NCI-H2029 (cell line): ENCODE results near the gene SCYGR3.
"Not testable (repeated sequence)": the region's sequence is repeated elsewhere in the genome, so short reads cannot be mapped to it uniquely, and the experiment has no call there.

Experiments used
- DNase-seq: peaks from one replicate; lab custom pipeline; 2025; lab: John Stamatoyannopoulos, UW

SCYGR3 gene

DNA sequence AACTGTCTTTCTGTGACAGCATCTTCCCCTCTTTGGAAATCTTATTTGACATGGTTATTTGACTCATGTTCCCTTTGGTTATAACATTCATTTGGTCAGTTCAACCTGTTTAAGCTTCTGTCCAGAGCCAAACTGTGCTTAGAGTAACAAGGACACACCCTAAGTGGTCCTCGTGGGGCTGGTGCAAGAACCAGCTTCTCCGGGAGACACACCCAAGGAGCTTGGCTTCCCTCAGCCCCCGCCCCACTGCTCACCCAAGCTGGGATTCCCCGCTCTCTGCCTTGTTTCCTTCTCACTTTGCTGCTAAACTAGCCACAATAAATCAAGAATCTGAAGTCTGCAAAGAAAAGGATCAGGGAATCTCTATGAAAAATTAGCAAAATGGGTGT is 1.4 kb downstream of the SCYGR3 start:
- no peak for DNase-seq

DNA sequence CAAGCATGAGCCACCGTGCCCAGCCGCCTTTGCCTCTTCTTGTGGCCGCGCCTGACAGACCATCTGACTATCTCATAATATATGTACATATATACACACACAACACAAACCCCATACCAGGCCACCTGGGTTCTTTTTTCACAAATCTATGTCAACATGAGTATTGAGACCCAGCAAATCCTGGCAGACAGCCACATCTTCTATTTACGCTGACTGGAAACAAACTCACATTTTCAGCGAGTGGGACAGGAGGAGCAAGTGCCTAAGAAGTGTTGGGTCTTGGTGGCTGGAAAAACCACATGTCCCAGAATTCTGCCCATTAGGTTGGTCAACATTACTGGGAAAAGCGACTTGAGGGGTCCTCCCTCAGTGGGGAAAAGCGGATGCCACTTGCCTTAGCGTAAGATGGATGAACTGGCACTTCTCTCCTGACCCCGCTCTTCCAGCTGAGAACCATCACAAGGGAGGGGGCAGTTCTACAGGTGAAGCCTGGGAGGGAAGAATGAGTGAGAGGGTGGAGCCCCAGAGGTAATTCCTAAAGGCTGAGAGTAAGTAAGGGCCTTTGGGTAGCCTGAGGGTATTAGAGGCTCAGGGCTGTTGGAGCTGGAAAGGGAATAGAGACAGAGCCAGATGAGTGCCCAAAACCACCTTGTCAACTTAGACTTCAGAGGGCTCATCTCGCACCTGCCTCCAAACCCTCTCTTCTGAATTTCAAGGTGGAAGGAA is 1.9 kb downstream of the SCYGR3 start:
- peak; percentile 64 for DNase-seq

GRCh38 chr2:227610123-227610522 is 4.5 kb downstream of the SCYGR3 start:
- no peak for DNase-seq

GRCh38 chr2:227608561-227609338 is 5.9 kb downstream of the SCYGR3 start:
- DNase-seq, result peak; percentile 84

- DNase-seq, result peak; percentile 6
Observed at GRCh38 chr2:227607941-227608340, 6.7 kb downstream of the SCYGR3 start.

DNA sequence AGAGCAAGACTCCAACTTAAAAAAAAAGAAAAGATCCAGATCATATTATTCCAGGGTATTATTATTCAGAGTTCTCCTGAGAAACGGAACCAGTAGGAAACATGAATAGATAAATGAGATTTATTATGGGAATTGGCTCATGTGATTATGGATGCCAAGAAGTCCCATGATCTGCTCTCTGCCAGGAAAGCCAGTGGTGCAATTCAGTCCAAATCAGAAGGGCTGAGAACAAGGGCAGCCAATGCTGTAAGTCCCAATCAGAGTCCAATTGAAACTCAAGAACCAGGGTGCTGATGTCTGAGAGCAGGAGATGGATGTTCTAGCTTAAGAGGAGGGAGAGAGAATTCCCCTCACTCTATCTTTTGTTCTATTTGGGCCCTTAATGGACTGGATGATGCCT is 8.2 kb downstream of the SCYGR3 start:
- no peak for DNase-seq

DNA sequence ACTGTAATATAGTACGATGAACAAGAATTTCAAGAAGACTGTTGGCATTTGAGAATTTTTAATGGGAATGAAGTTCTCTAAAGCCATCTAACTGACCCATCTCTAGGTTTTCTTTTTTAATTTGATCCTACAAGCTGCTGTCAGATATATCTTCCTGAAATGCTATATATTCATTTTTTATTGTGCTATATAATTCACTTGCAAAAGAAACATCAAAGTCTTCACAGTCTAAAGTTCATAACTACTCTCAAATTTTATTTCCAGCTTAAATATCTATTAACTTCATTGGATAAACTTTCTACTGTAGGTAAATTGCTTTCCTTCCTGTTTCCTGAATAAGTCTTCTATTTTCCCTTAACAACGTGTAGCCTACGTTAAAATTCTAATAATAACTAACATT is 12.3 kb downstream of the SCYGR3 start:
- DNase-seq, result no peak

DNA sequence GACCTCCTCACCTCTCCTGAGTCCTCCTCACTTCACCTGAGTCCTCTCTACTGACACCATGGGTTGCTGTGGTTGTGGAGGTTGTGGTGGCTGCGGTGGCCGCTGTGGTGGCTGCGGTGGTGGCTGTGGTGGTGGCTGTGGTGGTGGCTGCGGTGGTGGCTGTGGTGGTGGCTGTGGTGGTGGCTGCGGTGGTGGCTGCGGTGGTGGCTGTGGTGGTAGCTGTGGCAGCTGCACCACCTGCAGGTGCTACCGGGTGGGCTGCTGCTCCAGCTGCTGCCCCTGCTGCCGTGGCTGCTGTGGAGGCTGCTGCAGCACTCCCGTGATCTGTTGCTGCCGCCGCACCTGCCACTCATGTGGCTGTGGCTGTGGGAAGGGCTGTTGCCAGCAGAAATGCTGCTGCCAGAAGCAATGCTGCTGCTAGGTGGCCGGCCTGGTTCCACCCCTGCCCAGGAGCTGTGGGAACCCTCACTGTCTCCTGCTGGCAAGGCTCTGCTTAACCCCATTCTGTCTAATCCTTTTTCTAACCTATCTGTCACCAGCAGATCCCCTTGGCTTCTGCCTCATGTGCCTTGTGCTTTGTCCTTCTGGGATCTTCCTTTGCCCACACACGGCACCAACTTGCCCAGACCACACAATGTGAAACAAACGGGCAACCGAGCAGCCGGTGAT is 15.7 kb downstream of the SCYGR3 start, which contains the start of gene SCYGR2:
TSS of gene SCYGR2 (plus strand) at position 59 of the 669 bp plus-strand sequence. CDS start at position 59, 0 bp downstream.
- not testable (repeated sequence) for DNase-seq

DNA sequence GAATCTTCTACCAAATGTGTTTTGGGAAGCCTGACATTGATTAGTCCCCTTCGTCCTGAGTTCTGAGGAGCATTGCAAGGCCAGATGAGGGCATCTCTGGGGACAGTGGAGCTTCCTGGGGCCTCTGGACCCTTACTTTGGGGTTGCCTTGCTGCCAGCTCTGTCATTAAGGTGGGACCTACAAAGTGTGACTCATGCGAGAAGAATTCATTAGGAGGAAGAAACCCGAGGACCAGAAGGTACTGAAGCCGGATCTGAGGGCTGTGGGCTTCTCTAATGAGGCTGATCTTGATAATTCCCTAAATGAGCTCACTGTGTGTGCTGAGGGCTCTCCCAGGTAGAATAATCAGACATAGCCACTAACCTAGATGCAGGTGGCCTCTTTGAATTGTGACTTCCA is 16.6 kb downstream of the SCYGR3 start:
- DNase-seq, result no peak

DNA sequence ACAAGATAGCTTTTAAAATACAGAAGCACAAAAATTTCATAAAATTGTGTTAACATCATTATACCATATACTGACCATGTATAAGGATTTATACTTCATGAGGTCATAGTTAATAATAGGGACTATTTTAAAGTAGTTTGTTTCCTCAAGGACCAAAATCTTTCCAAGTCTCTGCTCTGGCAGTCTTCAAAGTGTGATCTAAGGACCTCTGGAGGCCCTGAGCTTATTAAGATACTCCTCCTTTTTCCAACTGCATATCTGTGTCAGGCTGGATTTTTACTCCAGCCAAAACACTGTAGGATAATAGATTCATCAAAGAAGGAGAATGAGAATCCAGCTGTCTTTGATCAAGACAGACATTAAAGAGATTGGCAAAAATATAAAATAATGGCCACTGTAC is 17.6 kb downstream of the SCYGR3 start:
- no peak for DNase-seq

- DNase-seq, result no peak
Observed at GRCh38 chr2:227595797-227596196, 18.8 kb downstream of the SCYGR3 start.

DNA sequence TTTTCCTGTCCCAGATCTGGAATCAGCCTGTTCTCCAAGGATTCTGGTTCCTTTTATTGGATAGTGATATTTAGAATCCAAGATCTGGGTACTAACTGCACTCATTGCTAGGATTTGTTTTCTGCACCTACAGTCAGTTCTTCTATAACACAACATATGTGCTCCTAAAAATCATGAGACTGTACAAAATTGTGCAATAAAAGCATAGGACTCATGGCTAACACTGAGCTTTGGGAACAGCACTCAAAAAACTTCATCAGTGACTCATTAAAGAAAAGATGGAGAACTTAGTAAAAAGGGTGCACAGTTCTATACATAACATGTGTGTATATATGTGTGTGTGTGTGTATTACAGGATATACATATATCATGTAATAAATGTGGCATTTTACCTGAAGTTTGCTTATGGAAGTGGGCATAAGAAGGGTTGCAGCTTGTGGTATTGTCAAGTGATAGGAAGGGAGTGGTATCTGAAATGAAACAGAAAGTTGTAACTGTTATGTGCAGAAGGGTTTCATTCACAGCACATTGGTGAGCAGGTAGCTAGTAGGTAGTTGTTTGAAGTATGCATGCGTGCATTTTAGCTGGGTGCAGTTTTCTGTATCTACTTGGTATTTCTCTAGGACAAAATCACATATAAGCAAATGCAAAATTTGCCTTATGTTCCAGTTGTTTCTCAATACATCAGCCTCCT is 21.8 kb downstream of the SCYGR3 start:
- no peak for DNase-seq

DNA sequence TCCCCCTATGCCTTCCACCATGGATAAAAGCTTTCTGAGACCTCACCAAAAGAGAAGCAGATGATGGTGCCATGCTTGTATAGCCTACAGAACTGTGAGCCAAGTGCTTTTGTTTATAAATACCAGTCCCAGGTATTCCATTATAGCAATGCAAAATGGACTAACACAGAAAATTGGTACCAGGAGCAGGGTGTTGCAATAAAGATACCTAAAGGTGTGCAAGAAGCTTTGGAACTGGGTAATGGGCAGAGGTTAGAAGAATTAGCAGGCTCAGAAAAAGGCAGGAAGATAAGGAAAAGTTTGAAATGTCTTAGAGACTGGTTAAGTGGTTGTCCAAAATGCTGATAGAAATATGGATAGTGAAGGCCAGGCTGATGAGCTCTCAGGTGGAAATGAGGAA is 32.3 kb downstream of the SCYGR3 start:
- no peak for DNase-seq

DNA sequence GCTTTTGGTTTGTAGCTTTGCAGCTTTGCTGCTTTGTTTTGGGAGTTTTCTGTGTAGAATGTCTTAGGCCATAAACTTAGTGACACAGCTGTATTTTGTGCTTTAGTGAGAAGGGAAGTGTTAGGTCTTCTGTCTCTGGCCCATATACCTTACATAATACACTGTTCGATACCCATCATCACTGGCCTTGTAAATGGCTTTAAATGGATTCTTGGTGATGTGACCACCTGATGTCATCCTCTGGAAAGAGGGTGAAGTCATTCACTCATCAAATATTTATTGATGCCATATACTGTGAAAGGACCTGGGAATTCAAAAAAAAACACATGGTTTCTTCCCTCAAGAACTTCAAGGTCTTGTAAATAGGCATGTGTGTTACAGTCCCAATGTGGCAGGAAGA is 34.8 kb downstream of the SCYGR3 start:
- DNase-seq, result no peak

GRCh38 chr2:227578642-227579041 is 36.0 kb downstream of the SCYGR3 start:
- DNase-seq, result no peak

DNA sequence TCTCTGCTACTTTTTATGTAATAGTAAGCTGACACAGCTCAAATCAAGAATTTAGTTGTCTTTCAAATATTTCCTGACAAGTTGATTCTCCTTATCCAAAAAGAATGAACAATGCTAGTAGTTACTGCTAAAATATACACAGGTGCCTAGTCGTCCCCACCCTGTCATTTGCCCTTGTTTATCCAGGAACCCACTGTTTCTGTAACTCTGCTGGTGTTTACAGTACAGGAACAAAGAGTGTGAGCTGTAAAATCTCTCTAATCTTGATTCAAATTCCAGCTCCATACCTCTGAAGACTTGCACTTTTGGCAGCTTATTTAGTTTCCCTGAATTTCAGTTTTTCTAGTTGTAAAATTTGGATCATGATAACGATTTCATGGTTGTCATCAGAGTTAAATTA is 37.1 kb downstream of the SCYGR3 start:
- no peak for DNase-seq

DNA sequence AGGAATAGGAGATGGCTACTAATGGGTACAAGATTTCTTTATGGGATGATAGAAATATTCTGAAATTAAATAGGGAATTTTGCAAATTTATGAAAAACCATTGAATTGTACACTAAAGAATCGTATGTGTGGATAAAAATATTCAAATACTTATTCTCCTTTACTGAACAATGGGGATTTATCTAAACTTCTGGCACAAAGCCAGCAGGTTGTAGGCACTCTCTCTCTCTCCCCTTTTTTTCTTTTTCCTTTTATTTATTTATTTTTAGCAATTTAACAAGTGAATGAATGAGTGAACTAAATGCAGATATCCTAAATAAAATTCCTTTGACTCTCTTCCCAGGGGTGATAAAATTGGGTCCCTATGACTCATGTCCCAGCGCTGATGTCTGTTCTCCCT is 37.8 kb downstream of the SCYGR3 start:
- DNase-seq, result no peak

GRCh38 chr2:227576110-227576509 is 38.5 kb downstream of the SCYGR3 start:
- no peak for DNase-seq

GRCh38 chr2:227570615-227571014 is 44.0 kb downstream of the SCYGR3 start:
- DNase-seq, result no peak

- no peak for DNase-seq
Observed at GRCh38 chr2:227568852-227569169, 45.8 kb downstream of the SCYGR3 start.

- no peak for DNase-seq
Observed at GRCh38 chr2:227566012-227566411, 48.6 kb downstream of the SCYGR3 start.

- DNase-seq, result no peak
Observed at GRCh38 chr2:227565080-227565479, 49.6 kb downstream of the SCYGR3 start.
